Stimulated activated CD8-positive, alpha-beta memory T cell treated with anti-CD3 and anti-CD28 coated beads, Interleukin-4, amount 100 ng/mL, for 4 hours (primary cell): ENCODE measurements around the gene PLCB3.

Experiments
- DNase-seq, 2 donors: peaks; one replicate each; pipeline ENCODE4 v3.0.0-alpha.2; 2020; ENCODE audit warnings: low read depth in 2 of 2, low spot score in 1 of 2

Gene PLCB3

GRCh38 chr11:64249563-64250414 lies 1.5 kb upstream of the PLCB3 start:
- no peak for DNase-seq

DNA sequence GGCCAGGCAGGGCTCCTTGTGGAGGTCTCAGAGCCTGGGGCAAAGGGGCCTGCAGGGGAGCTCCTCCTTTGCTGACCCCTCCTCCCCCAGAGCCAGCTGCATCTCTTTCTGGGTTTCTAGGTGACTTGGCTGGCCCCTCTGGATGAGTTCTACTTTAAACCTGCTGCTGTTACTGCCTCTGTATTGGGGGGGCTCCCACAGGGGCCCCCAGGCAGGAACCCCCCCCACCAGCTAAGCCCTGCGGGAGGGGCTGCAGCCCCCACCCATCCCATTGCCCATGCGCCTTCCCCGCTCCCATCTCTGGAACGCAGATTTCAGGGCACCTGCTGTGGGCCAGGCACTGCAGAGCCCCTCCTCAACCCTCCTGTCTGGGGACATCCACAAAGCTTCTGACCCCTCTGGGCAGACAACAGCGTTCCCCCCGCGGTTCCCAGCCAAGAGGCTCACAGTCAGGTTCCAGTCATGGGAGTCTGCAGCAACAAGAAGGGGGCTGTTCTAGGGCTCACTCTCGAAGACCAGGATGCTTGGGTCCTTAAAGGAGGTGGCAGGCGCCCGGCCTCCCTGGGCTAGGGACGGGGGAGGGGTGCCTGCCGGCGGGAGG lies 815 bp upstream of the PLCB3 start:
- DNase-seq = no peak

DNA sequence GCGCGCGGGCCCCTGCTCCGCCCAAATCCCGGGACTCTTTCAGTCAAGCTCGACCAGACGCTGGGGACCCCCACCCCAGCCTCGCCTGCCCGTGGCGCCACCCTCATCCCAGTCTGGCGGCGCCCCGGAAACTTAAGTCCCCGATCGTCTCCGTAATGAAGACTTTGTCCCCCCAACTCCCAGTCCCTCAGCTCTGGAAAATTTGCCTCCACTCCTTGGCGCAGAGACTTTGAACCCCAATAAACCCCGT lies 348 bp downstream of the PLCB3 start:
- no peak for DNase-seq

- no peak for DNase-seq
Measured at GRCh38 chr11:64252003-64252872, 908 bp downstream of the PLCB3 start.

DNA sequence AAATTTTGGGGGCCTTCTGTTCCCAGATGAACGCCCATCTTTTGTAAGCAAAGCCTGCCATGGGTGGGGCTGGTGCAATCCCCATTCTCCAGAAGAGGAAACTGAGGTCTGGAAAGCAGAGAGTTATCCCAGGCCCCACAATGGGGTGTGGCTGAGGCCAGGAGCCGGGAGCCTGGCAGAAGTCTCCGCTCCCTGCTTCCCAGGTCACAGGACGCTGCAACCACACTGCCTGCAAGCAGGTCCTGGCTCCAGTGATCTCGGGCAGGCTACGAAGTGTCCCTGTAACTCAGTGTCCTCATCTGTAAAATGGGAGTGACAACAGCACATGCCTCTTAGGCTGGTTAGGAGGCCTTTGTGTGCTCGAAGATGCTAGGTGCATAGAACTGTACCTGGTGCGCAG lies 1.7 kb downstream of the PLCB3 start:
- no peak for DNase-seq

DNA sequence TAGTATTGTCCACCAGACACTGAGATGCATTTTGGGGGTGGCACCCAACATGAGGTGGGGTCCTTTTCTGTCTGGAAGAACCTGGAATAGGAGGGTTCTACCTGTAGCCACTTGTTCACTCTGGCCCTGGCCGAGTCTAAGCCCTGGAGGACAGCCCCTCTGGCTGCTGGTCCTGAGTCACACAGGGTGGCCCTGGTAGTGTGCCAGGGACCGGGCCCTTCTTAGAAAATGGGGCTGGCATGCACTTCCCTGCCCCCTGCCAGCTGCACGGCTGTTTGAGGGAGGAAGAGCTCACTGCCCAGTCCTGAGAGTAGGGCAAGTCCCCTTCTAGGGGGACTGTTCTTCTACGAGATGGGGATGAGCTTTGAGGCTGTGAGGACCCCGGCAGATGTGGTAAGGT lies 2.2 kb downstream of the PLCB3 start:
- no peak for DNase-seq

GRCh38 chr11:64254326-64254725 lies 3.0 kb downstream of the PLCB3 start:
- no peak for DNase-seq

- no peak for DNase-seq
Measured at GRCh38 chr11:64255135-64256128, 4.1 kb downstream of the PLCB3 start.

DNA sequence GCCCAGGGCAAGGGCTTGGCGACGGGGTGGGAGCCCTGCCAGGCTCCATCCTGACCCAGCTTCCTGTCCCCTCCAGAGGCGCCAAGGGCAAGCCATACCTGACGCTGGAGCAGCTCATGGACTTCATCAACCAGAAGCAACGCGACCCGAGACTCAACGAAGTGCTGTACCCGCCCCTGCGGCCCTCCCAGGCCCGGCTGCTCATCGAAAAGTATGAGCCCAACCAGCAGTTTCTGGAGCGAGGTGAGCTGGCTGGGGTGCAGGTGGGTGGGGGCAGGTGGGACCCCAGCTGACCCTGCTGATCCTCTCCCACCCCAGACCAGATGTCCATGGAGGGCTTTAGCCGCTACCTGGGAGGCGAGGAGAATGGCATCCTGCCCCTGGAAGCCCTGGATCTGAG lies 5.0 kb downstream of the PLCB3 start:
- no peak for DNase-seq

- DNase-seq = no peak
Measured at GRCh38 chr11:64258356-64258755, 7.0 kb downstream of the PLCB3 start.

GRCh38 chr11:64258946-64259532 lies 7.7 kb downstream of the PLCB3 start:
- no peak for DNase-seq

GRCh38 chr11:64259533-64260067 lies 8.3 kb downstream of the PLCB3 start:
- DNase-seq = no peak

DNA sequence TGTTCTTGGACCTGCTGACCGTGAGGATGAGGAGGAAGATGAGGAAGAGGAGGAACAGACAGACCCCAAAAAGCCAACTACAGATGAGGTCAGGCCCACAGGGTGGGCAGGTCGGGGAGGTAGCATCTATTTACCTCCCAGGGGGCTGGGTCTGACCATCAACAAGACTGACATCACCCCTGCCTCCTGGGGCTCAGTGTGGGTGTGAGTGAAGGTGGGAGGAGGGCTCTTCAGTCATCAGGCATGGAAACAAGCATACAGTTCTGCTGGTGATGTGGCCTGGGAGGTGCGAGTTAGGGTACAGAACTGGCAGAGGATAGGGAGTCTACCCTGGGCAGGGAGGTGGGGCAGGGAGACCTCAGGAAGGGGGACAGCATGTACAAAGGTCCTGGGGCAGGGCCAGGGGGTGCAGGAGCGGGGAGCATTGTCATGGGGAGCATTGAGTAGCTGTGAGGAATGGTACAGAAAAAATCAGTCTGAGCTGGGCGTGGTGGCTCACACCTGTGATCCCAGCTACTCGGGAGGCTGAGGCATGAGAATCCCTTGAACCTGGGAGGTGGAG lies 8.9 kb downstream of the PLCB3 start:
- no peak for DNase-seq

DNA sequence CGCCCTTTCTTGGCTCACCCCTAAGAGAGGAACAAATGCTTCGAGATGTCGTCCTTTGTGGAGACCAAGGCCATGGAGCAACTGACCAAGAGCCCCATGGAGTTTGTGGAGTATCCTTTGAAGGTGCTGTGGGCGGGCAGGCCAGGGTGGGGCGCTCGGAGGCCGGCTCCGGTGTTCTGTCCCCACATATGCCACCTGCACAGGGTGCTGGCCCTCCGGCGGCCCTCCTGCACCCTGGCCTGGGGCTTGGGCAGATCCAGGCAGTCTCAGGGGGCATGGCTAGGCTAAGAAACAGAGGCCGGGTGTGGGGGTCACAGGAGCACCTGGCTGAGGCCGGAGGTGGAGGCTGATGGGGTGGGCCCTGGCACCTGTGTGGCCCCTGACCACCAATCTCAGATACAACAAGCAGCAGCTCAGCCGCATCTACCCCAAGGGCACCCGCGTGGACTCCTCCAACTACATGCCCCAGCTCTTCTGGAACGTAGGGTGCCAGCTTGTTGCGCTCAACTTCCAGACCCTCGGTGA lies 10.3 kb downstream of the PLCB3 start:
- no peak for DNase-seq

- no peak for DNase-seq
Measured at GRCh38 chr11:64262271-64263002, 11.1 kb downstream of the PLCB3 start.

- DNase-seq = no peak
Measured at GRCh38 chr11:64263021-64263946, 12.0 kb downstream of the PLCB3 start.

GRCh38 chr11:64263947-64264317 lies 12.6 kb downstream of the PLCB3 start:
- DNase-seq = no peak

DNA sequence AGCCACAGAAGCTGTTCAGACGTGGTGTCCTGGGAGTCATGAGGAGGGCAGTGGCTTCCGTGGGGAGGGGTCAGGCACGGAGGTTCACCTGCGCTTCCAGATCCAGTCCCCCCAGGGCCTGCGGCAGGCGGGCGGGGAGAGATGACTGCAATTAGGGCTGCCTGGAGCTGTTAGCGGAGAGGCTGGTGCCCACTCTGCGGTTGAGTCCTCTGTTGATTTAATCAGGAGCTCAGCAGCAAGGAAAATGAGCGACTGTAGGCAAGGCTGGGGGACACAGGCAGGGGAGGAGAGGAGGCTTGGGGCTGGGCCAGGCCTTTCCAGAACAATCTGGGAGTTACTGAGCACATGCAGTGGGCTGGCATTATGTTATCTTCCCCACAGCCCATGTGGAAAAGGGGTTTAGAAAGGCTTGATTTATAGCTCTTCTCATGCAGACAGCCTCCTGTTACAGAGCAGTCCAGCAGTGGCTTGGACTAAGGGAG lies 13.1 kb downstream of the PLCB3 start:
- DNase-seq = no peak
